ENCODE measurements around the gene CSTF2.

DNA sequence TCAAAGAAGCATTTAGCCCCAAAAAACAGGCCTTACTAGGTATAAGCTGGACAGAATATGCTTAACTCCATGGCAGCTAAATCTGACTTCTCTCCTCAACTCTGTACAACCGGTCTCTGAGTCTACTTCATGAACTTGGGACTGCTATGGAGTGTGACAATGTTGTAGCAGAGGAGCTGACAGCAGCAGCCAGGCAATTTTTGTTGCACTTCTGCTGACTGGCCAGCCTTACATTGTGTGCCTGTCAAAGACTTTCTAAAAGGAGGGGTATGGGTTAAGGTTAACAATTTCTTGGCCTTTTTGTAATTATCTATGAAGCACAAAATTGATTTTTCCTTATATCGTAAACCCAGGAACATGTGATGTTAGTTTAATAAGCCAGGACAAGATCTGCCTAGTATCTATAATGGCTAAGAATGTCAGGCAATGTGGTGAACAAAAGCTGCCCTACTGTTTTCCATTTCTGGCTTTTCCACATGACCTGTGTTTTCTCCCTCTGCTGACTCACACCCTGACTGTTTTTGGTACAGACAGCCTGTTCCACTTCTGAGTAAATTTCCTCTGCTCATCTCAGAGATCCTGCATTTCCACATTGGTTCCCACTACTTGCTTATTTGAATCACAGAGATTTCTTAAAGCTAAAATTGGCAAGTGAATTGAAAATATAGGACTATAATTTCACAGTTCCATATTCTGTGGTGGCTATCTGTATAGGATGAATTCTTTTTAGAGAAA, 44.6 kb downstream of the CSTF2 start:
- TF ChIP-seq, protein P1, sequence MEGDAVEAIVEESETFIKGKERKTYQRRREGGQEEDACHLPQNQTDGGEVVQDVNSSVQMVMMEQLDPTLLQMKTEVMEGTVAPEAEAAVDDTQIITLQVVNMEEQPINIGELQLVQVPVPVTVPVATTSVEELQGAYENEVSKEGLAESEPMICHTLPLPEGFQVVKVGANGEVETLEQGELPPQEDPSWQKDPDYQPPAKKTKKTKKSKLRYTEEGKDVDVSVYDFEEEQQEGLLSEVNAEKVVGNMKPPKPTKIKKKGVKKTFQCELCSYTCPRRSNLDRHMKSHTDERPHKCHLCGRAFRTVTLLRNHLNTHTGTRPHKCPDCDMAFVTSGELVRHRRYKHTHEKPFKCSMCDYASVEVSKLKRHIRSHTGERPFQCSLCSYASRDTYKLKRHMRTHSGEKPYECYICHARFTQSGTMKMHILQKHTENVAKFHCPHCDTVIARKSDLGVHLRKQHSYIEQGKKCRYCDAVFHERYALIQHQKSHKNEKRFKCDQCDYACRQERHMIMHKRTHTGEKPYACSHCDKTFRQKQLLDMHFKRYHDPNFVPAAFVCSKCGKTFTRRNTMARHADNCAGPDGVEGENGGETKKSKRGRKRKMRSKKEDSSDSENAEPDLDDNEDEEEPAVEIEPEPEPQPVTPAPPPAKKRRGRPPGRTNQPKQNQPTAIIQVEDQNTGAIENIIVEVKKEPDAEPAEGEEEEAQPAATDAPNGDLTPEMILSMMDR (conservative IDR thresholded peaks at IDR 0.05; ENCODE audit: low read length): no peak
- TF ChIP-seq EZH2phosphoT487 (IDR thresholded peaks at IDR 0.05; ENCODE audit: borderline replicate concordance): no peak

All from Loucy (cell line).